MM.1S (cell line): ENCODE data around the gene EXOC4.

Experiments
- CTCF ChIP-seq: fragments of 300-600 bp; sonication (generic); IDR thresholded peaks from 2 replicates; pipeline ENCODE4 v1.5.1; 2016; ENCODE audit warnings: antibody characterized with exemption, low read length, mixed read lengths
- EZH2 ChIP-seq: fragments of 300-600 bp; sonication (generic); optimal IDR thresholded peaks from 2 replicates; pipeline ENCODE3; 2017; ENCODE audit warnings: low read depth, mild to moderate bottlenecking, antibody characterized with exemption, low read length, mixed read lengths
- EZH2phosphoT487 ChIP-seq: fragments of 300-600 bp; sonication (generic); IDR thresholded peaks from 2 replicates; pipeline ENCODE4 v1.6.1; 2018; ENCODE audit warnings: antibody characterized with exemption, low read length

GRCh38 chr7:133807624-133808492 is 555.0 kb downstream of the EXOC4 start:
- TF ChIP-seq CTCF, result no peak
- TF ChIP-seq EZH2phosphoT487, result no peak
- no peak for TF ChIP-seq EZH2
